Colonic mucosa (tissue), 4 donors: ENCODE measurements around the gene MAML2. TPM values are rescaled to one million over a fixed set of nuclear protein-coding genes. Genes with fewer than 3 reads are reported as not detected.

Source experiments
- DNase-seq: peaks from one replicate; pipeline ENCODE4 v3.0.0-alpha.2; 2020
- H3K27ac ChIP-seq: fragments of 200-600 bp; one replicate; pipeline ENCODE4 v1.8.0; 2021
- H3K27me3 ChIP-seq: fragments of 200-600 bp; one replicate; pipeline ENCODE4 v1.8.0; 2021
- H3K36me3 ChIP-seq: fragments of 200-600 bp; one replicate; pipeline ENCODE4 v1.8.0; 2021
- H3K4me1 ChIP-seq: fragments of 200-600 bp; one replicate; pipeline ENCODE4 v1.8.0; 2021; ENCODE audit warnings: mild to moderate bottlenecking
- H3K4me3 ChIP-seq: fragments of 200-600 bp; one replicate; pipeline ENCODE4 v1.8.0; 2021
- H3K9ac ChIP-seq, 2 donors: one replicate each; pipeline ENCODE4 v1.7.0; 2013; ENCODE audit warnings: control low read depth in 2 of 2, low read depth in 2 of 2, low read length in 2 of 2
- H3K9me3 ChIP-seq: fragments of 200-600 bp; one replicate; pipeline ENCODE4 v1.8.0; 2021
- CTCF ChIP-seq: fragments of 200-600 bp; IDR thresholded peaks from one replicate; pipeline ENCODE4 v1.8.0; 2022; ENCODE audit warnings: antibody characterized with exemption, mild to moderate bottlenecking
- intact Hi-C: fragments of 100-400 bp; cut with DNase I; formaldehyde crosslinking; loops from one replicate; pipeline ENCODE4 v1.14.1; 2022
- total RNA-seq, 2 donors: library from RNA; stranded (reverse); fragmentation: NEBNext Ultra II Directional in 1 of 2; extraction: Animal tissue kit (Norgen Biotek cat#: 25700) in 1 of 2; gene quantifications; one replicate each; pipeline ENCODE4 v1.2.1, GENCODE V29; 2021
- donor health status: healthy.
- donor health status: DM: no; HTN: no; CAD: no.
- donor health status: DM: no; HTN: no; CAD: no.

MAML2 gene
- total RNA-seq, 2 donors from 2014 or later = 10.4 to 11.0 TPM

- no peak overlapping the region for H3K9ac ChIP-seq
- peak overlapping the region; percentile 27 for H3K27ac ChIP-seq
- H3K27me3 ChIP-seq = no peaks in the 10 kb centered on the region
- H3K4me3 ChIP-seq = no peak overlapping the region
- peaks cover 5% of the 10 kb centered on the region for H3K4me1 ChIP-seq
- no peak for DNase-seq
- no peaks in the 10 kb centered on the region for H3K36me3 ChIP-seq
- TF ChIP-seq CTCF = no peak
- intact Hi-C loops = no loop called here
- H3K9me3 ChIP-seq = no peaks in the 10 kb centered on the region
These were observed 173.7 kb downstream of the MAML2 start for GRCh38 chr11:96169250-96169649.

- no peak for TF ChIP-seq CTCF
- no peaks in the 10 kb centered on the region for H3K9me3 ChIP-seq
- H3K27me3 ChIP-seq = no peaks in the 10 kb centered on the region
- intact Hi-C loops = no loop called here
- DNase-seq = peak; percentile 34
- H3K36me3 ChIP-seq = no peaks in the 10 kb centered on the region
- peaks cover 5% of the 10 kb centered on the region for H3K4me1 ChIP-seq
- no peak overlapping the region for H3K4me3 ChIP-seq
- H3K27ac ChIP-seq = peak overlapping the region; percentile 27
- no peak overlapping the region for H3K9ac ChIP-seq
These were observed 174.4 kb downstream of the MAML2 start for GRCh38 chr11:96168623-96169022.

DNA sequence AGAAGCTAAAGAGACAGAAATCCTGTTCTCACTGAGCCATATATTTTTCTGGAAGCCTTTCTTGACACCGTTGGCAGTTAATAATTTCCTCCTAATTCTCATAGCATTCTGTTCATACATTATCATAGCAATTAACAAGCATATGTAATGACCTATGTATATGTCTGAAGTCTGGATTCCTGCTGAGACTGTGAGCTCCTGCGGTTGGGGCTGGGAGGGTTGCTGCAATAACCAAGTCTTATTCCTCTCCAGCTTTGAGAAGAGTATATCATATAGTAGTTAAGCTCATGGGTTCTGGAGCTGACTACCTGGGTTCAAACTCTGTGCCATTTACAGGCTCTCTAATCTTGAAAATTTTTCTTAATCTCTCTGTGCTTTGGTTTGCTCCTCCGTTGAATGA, 175.2 kb downstream of the MAML2 start:
- no peak for DNase-seq
- Histone ChIP-seq H3K27me3 (no peaks in the 10 kb centered on the region), H3K9me3 (no peaks in the 10 kb centered on the region), H3K4me1 (peaks cover 5% of the 10 kb centered on the region), H3K27ac (no peak overlapping the region), H3K4me3 (no peak overlapping the region), H3K36me3 (no peaks in the 10 kb centered on the region), H3K9ac (no peak overlapping the region)
- TF ChIP-seq CTCF = no peak
- intact Hi-C loops = no loop called here

- Histone ChIP-seq H3K27me3 (no peaks in the 10 kb centered on the region), H3K9ac (no peak overlapping the region), H3K4me3 (no peak overlapping the region), H3K9me3 (no peaks in the 10 kb centered on the region), H3K27ac (no peak overlapping the region), H3K4me1 (peaks cover 5% of the 10 kb centered on the region), H3K36me3 (no peaks in the 10 kb centered on the region)
- no peak for TF ChIP-seq CTCF
- DNase-seq = no peak
- intact Hi-C loops = no loop called here
These were observed 175.7 kb downstream of the MAML2 start for GRCh38 chr11:96167203-96167758.

DNA sequence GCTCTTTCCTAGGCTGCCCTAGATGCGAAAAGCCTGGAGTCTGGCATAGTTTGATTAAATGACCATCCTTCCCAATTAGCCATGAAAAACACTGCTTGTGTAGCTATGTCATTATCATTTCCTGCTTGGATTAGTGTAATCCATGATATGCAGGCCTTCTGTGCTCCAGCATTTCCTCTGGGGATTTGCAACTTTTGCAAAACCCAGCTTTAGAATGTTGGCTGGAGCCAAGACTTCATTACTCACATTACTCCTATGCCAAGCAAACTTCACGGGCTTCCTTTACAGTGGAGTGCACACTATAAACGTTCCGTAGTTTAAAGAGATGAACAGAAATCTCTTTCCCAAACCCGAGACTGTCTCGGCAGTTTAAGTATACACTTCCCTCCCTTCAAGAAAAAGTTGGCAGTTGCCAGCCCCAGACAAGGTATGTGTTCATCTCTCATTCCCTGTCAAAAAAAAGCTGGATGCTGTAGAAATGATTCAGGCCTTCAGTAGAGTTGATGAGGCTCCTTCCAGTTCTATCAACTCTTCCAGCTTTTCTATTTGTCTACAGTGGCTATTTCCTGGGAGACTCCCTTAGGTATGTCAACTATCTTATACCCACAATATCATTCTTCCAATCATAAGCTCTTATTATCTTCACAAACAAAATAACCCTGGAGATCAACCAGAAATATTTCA, 180.0 kb downstream of the MAML2 start:
- Histone ChIP-seq H3K27ac (peak overlapping the region; percentile 51), H3K27me3 (no peaks in the 10 kb centered on the region), H3K9ac (no peak overlapping the region), H3K9me3 (no peaks in the 10 kb centered on the region), H3K4me3 (no peak overlapping the region), H3K36me3 (no peaks in the 10 kb centered on the region), H3K4me1 (no peaks in the 10 kb centered on the region)
- no peak for TF ChIP-seq CTCF
- intact Hi-C loops = no loop called here
- DNase-seq = no peak
